Erythroblast (primary cell): ENCODE measurements around the gene CDH13.

Source experiments
- GATA1 ChIP-seq: IDR thresholded peaks from 2 replicates; pipeline ENCODE4 v1.6.1; 2011; ENCODE audit warnings: low read depth, mild to moderate bottlenecking, control low read depth, low read length, moderate library complexity
- POLR2A ChIP-seq: IDR thresholded peaks from 2 replicates; pipeline ENCODE4 v1.6.1; 2011; ENCODE audit warnings: mild to moderate bottlenecking, low read length

DNA sequence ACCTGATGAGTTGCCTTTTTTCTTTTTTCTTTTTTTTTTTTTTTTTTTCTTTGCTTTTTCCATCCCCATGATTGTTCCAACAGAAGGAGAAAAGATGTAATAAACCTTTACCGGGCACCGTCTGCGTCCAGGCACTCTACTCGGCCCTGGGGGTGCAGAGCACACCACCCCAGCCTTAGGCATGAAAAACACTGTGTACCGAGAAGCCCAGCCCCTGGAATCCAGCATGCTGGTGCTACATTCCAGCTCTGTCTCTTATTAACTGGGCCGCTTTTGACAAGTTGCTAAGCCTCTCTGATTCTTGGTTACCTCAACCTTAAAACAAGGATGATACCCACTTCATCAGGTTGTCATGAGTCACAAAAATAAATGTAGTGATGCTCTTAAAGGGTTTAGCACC is 1117.0 kb downstream of the CDH13 start:
- TF ChIP-seq POLR2A (no peak), GATA1 (no peak)
